SH-SY5Y (cell line): ENCODE data around the gene DLG1.

Experiments used
- GATA2 ChIP-seq: IDR thresholded peaks from 2 replicates; pipeline ENCODE4 v1.6.1; 2011; ENCODE audit warnings: mild to moderate bottlenecking, low read depth, low read length
- GATA3 ChIP-seq: IDR thresholded peaks from 2 replicates; pipeline ENCODE4 v1.6.1; 2011; ENCODE audit warnings: low read depth, mild to moderate bottlenecking, low read length, moderate library complexity

DNA sequence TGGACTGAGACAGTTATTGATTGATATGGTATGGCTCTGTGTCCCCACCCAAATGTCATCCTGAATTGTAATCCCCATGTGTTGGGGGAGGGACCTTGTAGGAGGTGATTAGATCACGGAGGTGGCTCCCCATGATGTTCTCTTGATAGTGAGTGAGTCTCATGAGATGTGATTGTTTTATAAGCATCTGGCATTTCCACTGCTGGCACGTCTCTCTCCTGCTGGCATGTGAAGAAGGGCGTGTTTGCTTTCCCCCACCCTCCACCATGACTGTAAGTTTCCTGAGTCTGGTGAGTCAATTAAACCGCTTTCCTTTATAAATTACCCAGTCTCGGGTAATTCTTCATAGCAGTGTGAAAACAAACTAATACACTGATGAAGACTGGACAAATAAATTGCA is 163.2 kb downstream of the DLG1 start:
- TF ChIP-seq GATA3 (no peak), GATA2 (no peak)
